Thyroid gland (tissue), 4 donors: ENCODE data around the gene CIT.
"Not testable (repeated sequence)": the region's sequence is repeated elsewhere in the genome, so short reads cannot be mapped to it uniquely, and the experiment has no call there.

ENCODE experiments used
- POLR2A ChIP-seq, 2 donors: fragments of 450-650 bp; IDR thresholded peaks; one replicate each; pipeline ENCODE4 v1.6.1; 2017; ENCODE audit warnings: antibody characterized with exemption in 2 of 2, mild to moderate bottlenecking in 2 of 2, moderate library complexity in 1 of 2
- TF ChIP-seq, protein P1 (sequence below), 6 experiments: fragments of 200-600 bp in 3 of 6; fragments of 450-650 bp in 3 of 6; sonication (generic) in 3 of 6; IDR thresholded peaks; one replicate each; pipeline ENCODE4 v1.5.1; 2016 to 2019; ENCODE audit warnings: antibody characterized with exemption in 6 of 6, mild to moderate bottlenecking in 2 of 6, inconsistent platforms in 1 of 6, moderate library complexity in 1 of 6

GRCh38 chr12:119657001-119657400, 220.1 kb downstream of the CIT start:
- TF ChIP-seq, protein P1, sequence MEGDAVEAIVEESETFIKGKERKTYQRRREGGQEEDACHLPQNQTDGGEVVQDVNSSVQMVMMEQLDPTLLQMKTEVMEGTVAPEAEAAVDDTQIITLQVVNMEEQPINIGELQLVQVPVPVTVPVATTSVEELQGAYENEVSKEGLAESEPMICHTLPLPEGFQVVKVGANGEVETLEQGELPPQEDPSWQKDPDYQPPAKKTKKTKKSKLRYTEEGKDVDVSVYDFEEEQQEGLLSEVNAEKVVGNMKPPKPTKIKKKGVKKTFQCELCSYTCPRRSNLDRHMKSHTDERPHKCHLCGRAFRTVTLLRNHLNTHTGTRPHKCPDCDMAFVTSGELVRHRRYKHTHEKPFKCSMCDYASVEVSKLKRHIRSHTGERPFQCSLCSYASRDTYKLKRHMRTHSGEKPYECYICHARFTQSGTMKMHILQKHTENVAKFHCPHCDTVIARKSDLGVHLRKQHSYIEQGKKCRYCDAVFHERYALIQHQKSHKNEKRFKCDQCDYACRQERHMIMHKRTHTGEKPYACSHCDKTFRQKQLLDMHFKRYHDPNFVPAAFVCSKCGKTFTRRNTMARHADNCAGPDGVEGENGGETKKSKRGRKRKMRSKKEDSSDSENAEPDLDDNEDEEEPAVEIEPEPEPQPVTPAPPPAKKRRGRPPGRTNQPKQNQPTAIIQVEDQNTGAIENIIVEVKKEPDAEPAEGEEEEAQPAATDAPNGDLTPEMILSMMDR (IDR thresholded peaks at IDR 0.05) = not testable (repeated sequence)
- not testable (repeated sequence) for TF ChIP-seq POLR2A (IDR thresholded peaks at IDR 0.05)
